Nucleus accumbens (tissue), 56 donors: ENCODE measurements around the gene KCNT1.
"Not testable (repeated sequence)": the region's sequence is repeated elsewhere in the genome, so short reads cannot be mapped to it uniquely, and the experiment has no call there.

Source experiments
- DNase-seq, 56 donors: peaks; one replicate each; lab custom pipeline; 2025; lab: John Stamatoyannopoulos, UW

The KCNT1 gene

GRCh38 chr9:135671591-135672041 lies 30.4 kb upstream of the KCNT1 start:
- DNase-seq, result no peak

- DNase-seq, result not testable (repeated sequence)
Observed at GRCh38 chr9:135672786-135673185, 29.2 kb upstream of the KCNT1 start.

GRCh38 chr9:135673941-135674340 lies 28.0 kb upstream of the KCNT1 start:
- peak in 1 of 56 donors; percentile 6 for DNase-seq

- no peak for DNase-seq
Observed at GRCh38 chr9:135674977-135675376, 27.0 kb upstream of the KCNT1 start.

GRCh38 chr9:135676891-135677290 lies 25.1 kb upstream of the KCNT1 start:
- no peak for DNase-seq

GRCh38 chr9:135677641-135678168 lies 24.3 kb upstream of the KCNT1 start:
- DNase-seq, result no peak

- DNase-seq, result no peak
Observed at GRCh38 chr9:135678236-135679017, 23.6 kb upstream of the KCNT1 start.

- DNase-seq, result no peak
Observed at GRCh38 chr9:135680056-135680455, 21.9 kb upstream of the KCNT1 start.

- DNase-seq, result no peak
Observed at GRCh38 chr9:135681161-135681560, 20.8 kb upstream of the KCNT1 start.

- DNase-seq, result no peak
Observed at GRCh38 chr9:135683401-135684034, 18.5 kb upstream of the KCNT1 start.

- no peak for DNase-seq
Observed at GRCh38 chr9:135684691-135685090, 17.3 kb upstream of the KCNT1 start.

GRCh38 chr9:135687216-135687615 lies 14.8 kb upstream of the KCNT1 start:
- DNase-seq, result no peak

GRCh38 chr9:135689011-135689410 lies 13.0 kb upstream of the KCNT1 start:
- peak in 1 of 56 donors; percentile 31 for DNase-seq

- DNase-seq, result no peak
Observed at GRCh38 chr9:135690836-135691570, 11.0 kb upstream of the KCNT1 start.

GRCh38 chr9:135692410-135692809 lies 9.6 kb upstream of the KCNT1 start:
- peak in 37 of 56 donors; percentile 6 to 81 (median 38) for DNase-seq

GRCh38 chr9:135693265-135693664 lies 8.7 kb upstream of the KCNT1 start:
- peak in 34 of 56 donors; percentile 4 to 76 (median 30) for DNase-seq

- DNase-seq, result no peak
Observed at GRCh38 chr9:135693771-135694170, 8.2 kb upstream of the KCNT1 start.

GRCh38 chr9:135694414-135694813 lies 7.6 kb upstream of the KCNT1 start:
- no peak for DNase-seq

GRCh38 chr9:135695036-135695435 lies 6.9 kb upstream of the KCNT1 start:
- no peak for DNase-seq

GRCh38 chr9:135695642-135696041 lies 6.3 kb upstream of the KCNT1 start:
- no peak for DNase-seq

GRCh38 chr9:135696446-135696845 lies 5.5 kb upstream of the KCNT1 start:
- DNase-seq, result no peak
